Mesendoderm (in vitro differentiated cells): Measurements from ENCODE around the gene ARL14EPL.

Experiments
- DNase-seq: peaks from one replicate; pipeline ENCODE4 v3.0.0; 2013
- H2AK5ac ChIP-seq: 2 replicates; pipeline ENCODE4 v1.6.1; 2013; ENCODE audit warnings: low read length, inconsistent platforms
- H2BK120ac ChIP-seq: 2 replicates; pipeline ENCODE4 v1.6.1; 2013; ENCODE audit warnings: low read depth, mild to moderate bottlenecking, low read length, moderate library complexity, mixed read lengths
- H2BK15ac ChIP-seq: replicated peaks from 2 replicates; pipeline ENCODE4 v1.6.1; 2013; ENCODE audit warnings: low read depth, mild to moderate bottlenecking, moderate library complexity
- H2BK5ac ChIP-seq: 2 replicates; pipeline ENCODE4 v1.6.1; 2013; ENCODE audit warnings: low read length, inconsistent platforms
- H3K18ac ChIP-seq: 2 replicates; pipeline ENCODE4 v1.6.1; 2013; ENCODE audit warnings: mild to moderate bottlenecking, low read length, mixed read lengths
- H3K23ac ChIP-seq: one replicate; pipeline ENCODE4 v1.6.1; 2013; ENCODE audit warnings: low read length
- H3K27ac ChIP-seq: 2 replicates; pipeline ENCODE4 v1.5.1; 2013; ENCODE audit warnings: low read depth, mild to moderate bottlenecking, inconsistent platforms, low read length, moderate library complexity
- H3K27me3 ChIP-seq: 2 replicates; pipeline ENCODE4 v1.6.1; 2013; ENCODE audit warnings: low read length, control low read depth, mild to moderate bottlenecking, inconsistent platforms; ENCODE audit not compliant: insufficient read depth, poor library complexity
- H3K36me3 ChIP-seq: 2 replicates; pipeline ENCODE4 v1.6.1; 2013; ENCODE audit warnings: low read length, inconsistent platforms; ENCODE audit not compliant: control insufficient read depth, insufficient read depth
- H3K4ac ChIP-seq: one replicate; pipeline ENCODE4 v1.6.1; 2013; ENCODE audit warnings: low read depth, mild to moderate bottlenecking, low read length, moderate library complexity
- H3K4me1 ChIP-seq: 2 replicates; pipeline ENCODE4 v1.6.1; 2013; ENCODE audit warnings: low read depth, low read length, inconsistent platforms; ENCODE audit not compliant: control insufficient read depth
- H3K4me2 ChIP-seq: 2 replicates; pipeline ENCODE4 v1.6.1; 2013; ENCODE audit warnings: low read length
- H3K4me3 ChIP-seq: 2 replicates; pipeline ENCODE4 v1.5.1; 2013; ENCODE audit warnings: mild to moderate bottlenecking, low read length
- H3K56ac ChIP-seq: one replicate; pipeline ENCODE4 v1.6.1; 2013; ENCODE audit warnings: low read length
- H3K79me1 ChIP-seq: 2 replicates; pipeline ENCODE4 v1.6.1; 2013; ENCODE audit warnings: low read length, inconsistent platforms
- H3K79me2 ChIP-seq: 2 replicates; pipeline ENCODE4 v1.6.1; 2013; ENCODE audit warnings: mild to moderate bottlenecking, low read length; ENCODE audit not compliant: control insufficient read depth, insufficient read depth
- H3K9ac ChIP-seq: 2 replicates; pipeline ENCODE4 v1.6.1; 2013; ENCODE audit warnings: low read length, inconsistent platforms
- H4K5ac ChIP-seq: one replicate; pipeline ENCODE4 v1.6.1; 2013; ENCODE audit warnings: low read length
- H4K8ac ChIP-seq: one replicate; pipeline ENCODE4 v1.6.1; 2013; ENCODE audit warnings: low read depth, mild to moderate bottlenecking, control low read depth, low read length, moderate library complexity
- WGBS: extraction: QIAGEN DNeasy Blood & Tissue Kit; methylation state at CpG from one replicate; pipeline ENCODE4 v1.1.7; 2013; ENCODE audit warnings: low lambda C conversion rate, missing lambda C conversion rate; ENCODE audit not compliant: insufficient coverage; ENCODE audit errors: extremely low coverage; 5-methylcytosine and 5-hydroxymethylcytosine counted together

The ARL14EPL gene

DNA sequence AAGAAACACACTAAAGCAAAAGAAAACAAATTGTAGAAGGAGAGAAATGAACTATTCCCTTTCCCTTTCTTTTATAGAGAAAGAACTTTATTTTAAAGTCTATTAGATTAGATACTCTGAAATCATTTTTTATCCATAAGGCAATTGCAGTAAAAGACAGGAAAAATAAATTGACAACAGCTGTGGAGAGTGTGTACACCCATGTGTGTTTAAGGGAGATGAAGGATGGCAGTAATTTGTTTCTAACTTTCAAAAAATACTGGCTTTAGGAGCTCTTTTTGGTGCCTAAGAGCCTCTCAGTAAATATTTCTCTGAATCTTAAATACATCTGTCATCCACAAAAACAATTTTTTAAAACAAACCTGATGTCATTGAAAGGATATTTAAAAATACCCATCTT is 18.3 kb upstream of the ARL14EPL start:
- no peak overlapping the region for H2BK15ac ChIP-seq
- no peaks in the 10 kb centered on the region for H3K4me1 ChIP-seq
- H3K4me2 ChIP-seq: no peak overlapping the region
- no peak overlapping the region for H2AK5ac ChIP-seq
- H3K23ac ChIP-seq: no peak overlapping the region
- no peaks in the 10 kb centered on the region for H3K79me2 ChIP-seq
- H4K8ac ChIP-seq: no peak overlapping the region
- H3K27ac ChIP-seq: no peak overlapping the region
- no peak overlapping the region for H2BK5ac ChIP-seq
- no peak for DNase-seq
- no peaks in the 10 kb centered on the region for H3K27me3 ChIP-seq
- H2BK120ac ChIP-seq: no peak overlapping the region
- H3K18ac ChIP-seq: no peak overlapping the region
- no peaks in the 10 kb centered on the region for H3K36me3 ChIP-seq
- no peaks in the 10 kb centered on the region for H3K79me1 ChIP-seq
- no peak overlapping the region for H3K56ac ChIP-seq
- H4K5ac ChIP-seq: no peak overlapping the region
- H3K9ac ChIP-seq: no peak overlapping the region
- H3K4ac ChIP-seq: no peak overlapping the region
- H3K4me3 ChIP-seq: no peak overlapping the region

- Histone ChIP-seq H3K4me2 (no peak overlapping the region), H3K56ac (no peak overlapping the region), H2BK5ac (no peak overlapping the region), H3K23ac (no peak overlapping the region), H3K79me1 (no peaks in the 10 kb centered on the region), H4K8ac (no peak overlapping the region), H3K27ac (no peak overlapping the region), H3K27me3 (no peaks in the 10 kb centered on the region), H3K18ac (no peak overlapping the region), H3K4me1 (no peaks in the 10 kb centered on the region), H4K5ac (no peak overlapping the region), H3K4me3 (no peak overlapping the region), H3K79me2 (no peaks in the 10 kb centered on the region), H3K4ac (no peak overlapping the region), H2BK15ac (no peak overlapping the region), H3K36me3 (no peaks in the 10 kb centered on the region), H3K9ac (no peak overlapping the region), H2AK5ac (no peak overlapping the region), H2BK120ac (no peak overlapping the region)
- no peak for DNase-seq
These were observed 8.7 kb upstream of the ARL14EPL start for GRCh38 chr5:116023619-116024018.

- no peaks in the 10 kb centered on the region for H3K36me3 ChIP-seq
These were observed 6.4 kb upstream of the ARL14EPL start for GRCh38 chr5:116025866-116026265.

GRCh38 chr5:116032991-116033390 is 719 bp downstream of the ARL14EPL start:
- H3K4me3 ChIP-seq: no peak overlapping the region
- no peak for DNase-seq
- no CpG with 5 or more reads among the region's 3 CpGs for WGBS
- H2BK5ac ChIP-seq: no peak overlapping the region
- no peaks in the 10 kb centered on the region for H3K4me1 ChIP-seq
- H3K23ac ChIP-seq: no peak overlapping the region
- no peaks in the 10 kb centered on the region for H3K36me3 ChIP-seq
- no peaks in the 10 kb centered on the region for H3K79me2 ChIP-seq
- no peak overlapping the region for H3K4me2 ChIP-seq
- no peaks in the 10 kb centered on the region for H3K79me1 ChIP-seq
- no peak overlapping the region for H3K27ac ChIP-seq
- H3K56ac ChIP-seq: no peak overlapping the region
- no peak overlapping the region for H2BK15ac ChIP-seq
- H3K4ac ChIP-seq: no peak overlapping the region
- no peak overlapping the region for H4K8ac ChIP-seq
- no peak overlapping the region for H4K5ac ChIP-seq
- H2BK120ac ChIP-seq: no peak overlapping the region
- H2AK5ac ChIP-seq: no peak overlapping the region
- no peak overlapping the region for H3K9ac ChIP-seq
- no peak overlapping the region for H3K18ac ChIP-seq
- no peaks in the 10 kb centered on the region for H3K27me3 ChIP-seq

More at GRCh38 chr5:116025866-116026265, 6.4 kb upstream of the ARL14EPL start:
- no peak overlapping the region for H3K4me2 ChIP-seq
- no peak overlapping the region for H2BK120ac ChIP-seq
- no peaks in the 10 kb centered on the region for H3K79me1 ChIP-seq
- no peak overlapping the region for H3K9ac ChIP-seq
- H2BK5ac ChIP-seq: no peak overlapping the region
- H3K23ac ChIP-seq: no peak overlapping the region
- DNase-seq: no peak
- no CpG with 5 or more reads among the region's 1 CpG for WGBS
- H3K4me1 ChIP-seq: no peaks in the 10 kb centered on the region
- no peak overlapping the region for H3K4me3 ChIP-seq
- no peak overlapping the region for H4K5ac ChIP-seq
- no peaks in the 10 kb centered on the region for H3K79me2 ChIP-seq
- H3K4ac ChIP-seq: no peak overlapping the region
- H4K8ac ChIP-seq: no peak overlapping the region
- no peak overlapping the region for H3K18ac ChIP-seq
- H3K27ac ChIP-seq: no peak overlapping the region
- no peaks in the 10 kb centered on the region for H3K27me3 ChIP-seq
- no peak overlapping the region for H2BK15ac ChIP-seq
- H2AK5ac ChIP-seq: no peak overlapping the region
- no peak overlapping the region for H3K56ac ChIP-seq

DNA sequence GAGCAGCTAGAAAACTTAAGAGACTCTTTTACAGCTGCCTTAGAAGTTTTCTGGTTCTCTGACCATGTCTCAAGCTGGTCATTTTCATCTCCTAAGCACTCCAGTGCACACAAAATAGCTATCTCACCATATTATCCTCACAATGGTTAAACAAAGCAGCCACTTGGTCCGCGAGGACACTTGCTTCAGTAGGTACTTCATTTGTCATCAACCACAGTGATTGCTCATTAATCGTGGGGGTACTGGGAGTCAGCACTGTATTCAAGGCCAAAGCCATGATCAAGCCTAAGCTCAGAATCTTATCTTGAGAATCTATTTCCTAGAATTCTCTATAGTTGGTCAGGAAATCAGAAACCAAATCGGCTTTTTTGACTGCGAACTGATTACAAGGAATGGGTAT is 2.9 kb downstream of the ARL14EPL start:
- no peak overlapping the region for H3K9ac ChIP-seq
- H3K4me1 ChIP-seq: peaks cover 8% of the 10 kb centered on the region
- no peak overlapping the region for H2BK15ac ChIP-seq
- no peaks in the 10 kb centered on the region for H3K36me3 ChIP-seq
- H3K56ac ChIP-seq: no peak overlapping the region
- no peak overlapping the region for H3K4ac ChIP-seq
- no peak overlapping the region for H4K5ac ChIP-seq
- no CpG with 5 or more reads among the region's 5 CpGs for whole genome bisulfite sequencing
- no peak overlapping the region for H4K8ac ChIP-seq
- H2BK5ac ChIP-seq: no peak overlapping the region
- H3K23ac ChIP-seq: no peak overlapping the region
- no peak overlapping the region for H3K4me3 ChIP-seq
- H3K27me3 ChIP-seq: no peaks in the 10 kb centered on the region
- H3K27ac ChIP-seq: no peak overlapping the region
- no peaks in the 10 kb centered on the region for H3K79me1 ChIP-seq
- no peak overlapping the region for H3K4me2 ChIP-seq
- DNase-seq: no peak
- H3K18ac ChIP-seq: no peak overlapping the region
- H3K79me2 ChIP-seq: no peaks in the 10 kb centered on the region
- H2BK120ac ChIP-seq: no peak overlapping the region
- no peak overlapping the region for H2AK5ac ChIP-seq

DNA sequence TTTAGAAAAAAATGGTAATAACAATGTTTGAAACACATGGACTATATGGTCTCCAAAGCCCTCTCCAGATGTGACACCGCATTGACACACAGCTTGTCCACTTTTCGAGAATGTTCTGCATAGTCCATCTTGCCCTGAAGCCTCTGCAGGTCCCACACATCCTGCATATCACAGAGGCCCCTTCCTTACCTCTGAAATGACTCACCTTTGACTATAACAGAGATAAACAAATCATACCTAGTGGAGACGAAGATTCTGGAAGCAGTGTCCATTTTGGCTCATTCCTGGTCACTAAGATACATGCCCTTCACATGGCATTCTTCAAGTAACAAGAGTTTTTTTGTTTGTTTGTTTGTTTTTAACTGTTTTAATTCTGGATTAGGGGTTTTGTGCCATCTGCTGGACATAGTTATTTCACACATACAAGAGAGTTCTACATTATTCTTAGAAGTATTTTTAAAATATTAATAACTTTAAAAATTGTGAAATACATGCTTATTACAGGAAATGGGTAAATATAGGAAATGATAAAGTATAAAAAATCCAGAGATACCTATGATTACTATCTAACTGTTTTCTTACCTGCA is 5.1 kb downstream of the ARL14EPL start:
- no CpG with 5 or more reads among the region's 3 CpGs for WGBS
- Histone ChIP-seq H3K27ac (no peak overlapping the region), H4K5ac (no peak overlapping the region)

More for the DNA sequence above, 5.1 kb downstream of the ARL14EPL start:
- Histone ChIP-seq H3K18ac (no peak overlapping the region), H4K8ac (no peak overlapping the region), H3K4me2 (no peak overlapping the region), H3K4me3 (no peak overlapping the region), H3K9ac (no peak overlapping the region), H3K79me2 (no peaks in the 10 kb centered on the region), H3K36me3 (no peaks in the 10 kb centered on the region), H2BK15ac (no peak overlapping the region), H3K4me1 (peaks cover 8% of the 10 kb centered on the region), H3K56ac (no peak overlapping the region), H3K23ac (no peak overlapping the region), H2BK120ac (no peak overlapping the region), H3K4ac (no peak overlapping the region), H2BK5ac (no peak overlapping the region), H3K27me3 (no peaks in the 10 kb centered on the region), H2AK5ac (no peak overlapping the region), H3K79me1 (no peaks in the 10 kb centered on the region)
- no peak for DNase-seq
